ENCODE data around the gene MMP17.

MMP17 gene

DNA sequence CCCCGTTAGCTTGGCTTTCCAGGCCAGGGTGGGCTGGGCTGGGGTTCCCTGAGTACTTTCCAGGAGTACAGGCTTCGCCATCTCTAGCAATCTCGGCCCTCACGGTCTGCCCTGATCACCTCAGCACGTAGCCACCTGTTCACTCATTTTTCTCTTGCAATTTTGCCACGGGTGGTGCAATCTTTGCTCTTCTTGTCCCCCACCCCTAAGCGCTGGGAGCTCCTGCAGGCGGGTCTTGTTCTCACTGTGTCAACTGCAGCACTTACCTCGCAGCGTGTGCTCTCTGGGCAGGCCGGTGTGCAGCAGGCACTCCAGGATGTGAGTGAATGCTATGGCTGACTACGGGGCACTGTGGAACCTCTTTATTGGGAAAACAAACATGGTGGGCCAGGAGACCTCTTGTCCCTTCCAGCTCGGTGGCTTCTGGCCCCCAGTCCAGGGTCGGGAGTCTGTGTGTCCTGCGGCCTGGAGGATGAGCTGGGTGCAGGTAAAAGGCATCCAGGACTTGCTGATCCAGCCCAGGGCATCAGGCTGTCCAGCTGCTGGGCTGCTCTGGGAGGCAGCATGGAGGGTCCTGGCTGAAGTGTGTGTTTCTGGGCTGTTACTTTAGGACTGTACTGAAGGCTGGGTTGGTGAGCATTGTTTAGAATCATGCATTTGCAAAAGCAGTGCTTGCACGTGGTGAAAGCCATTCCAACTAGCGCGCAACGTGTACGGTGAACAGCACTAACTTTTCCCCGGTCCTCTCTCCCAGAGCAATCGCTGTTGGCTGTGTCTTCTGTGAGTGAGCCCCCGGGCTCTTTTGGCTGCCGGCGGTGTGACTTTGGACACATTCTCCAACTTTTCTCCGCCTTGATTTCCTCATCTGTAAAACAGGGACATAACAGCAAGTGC is 64.8 kb downstream of the MMP17 start:
- Histone ChIP-seq H3K9me2 (replicated peaks; ENCODE audit: control insufficient read depth, low read length) (no peaks in the 10 kb centered on the region), H3K79me2 (ENCODE audit: control insufficient read depth, low read length) (no peaks in the 10 kb centered on the region), H3K27ac (ENCODE audit: low read depth, low read length) (no peak overlapping the region), H4K20me1 (ENCODE audit: control insufficient read depth, insufficient read depth, low read depth, low read length) (peaks cover 8% of the 10 kb centered on the region; the same call in 1 of the 2 replicates), H3K36me3 (ENCODE audit: control insufficient read depth, low read length) (no peaks in the 10 kb centered on the region), H3F3A (ENCODE audit: control insufficient read depth, insufficient read depth) (no peaks in the 10 kb centered on the region), H3K4me2 (ENCODE audit: low read length) (no peak overlapping the region), H3K4me1 (ENCODE audit: control insufficient read depth, low read length) (peaks cover 12% of the 10 kb centered on the region), H3K27me3 (ENCODE audit: control insufficient read depth, low read length) (peaks cover 28% of the 10 kb centered on the region), H3K9me3 (ENCODE audit: control insufficient read depth, insufficient read depth, low read length) (no peaks in the 10 kb centered on the region), H3K4me3 (ENCODE audit: low read length) (no peak overlapping the region)
- TF ChIP-seq EZH2phosphoT487 (IDR thresholded peaks at IDR 0.05; ENCODE audit: borderline replicate concordance, low read length): no peak
- TF ChIP-seq, protein P1, sequence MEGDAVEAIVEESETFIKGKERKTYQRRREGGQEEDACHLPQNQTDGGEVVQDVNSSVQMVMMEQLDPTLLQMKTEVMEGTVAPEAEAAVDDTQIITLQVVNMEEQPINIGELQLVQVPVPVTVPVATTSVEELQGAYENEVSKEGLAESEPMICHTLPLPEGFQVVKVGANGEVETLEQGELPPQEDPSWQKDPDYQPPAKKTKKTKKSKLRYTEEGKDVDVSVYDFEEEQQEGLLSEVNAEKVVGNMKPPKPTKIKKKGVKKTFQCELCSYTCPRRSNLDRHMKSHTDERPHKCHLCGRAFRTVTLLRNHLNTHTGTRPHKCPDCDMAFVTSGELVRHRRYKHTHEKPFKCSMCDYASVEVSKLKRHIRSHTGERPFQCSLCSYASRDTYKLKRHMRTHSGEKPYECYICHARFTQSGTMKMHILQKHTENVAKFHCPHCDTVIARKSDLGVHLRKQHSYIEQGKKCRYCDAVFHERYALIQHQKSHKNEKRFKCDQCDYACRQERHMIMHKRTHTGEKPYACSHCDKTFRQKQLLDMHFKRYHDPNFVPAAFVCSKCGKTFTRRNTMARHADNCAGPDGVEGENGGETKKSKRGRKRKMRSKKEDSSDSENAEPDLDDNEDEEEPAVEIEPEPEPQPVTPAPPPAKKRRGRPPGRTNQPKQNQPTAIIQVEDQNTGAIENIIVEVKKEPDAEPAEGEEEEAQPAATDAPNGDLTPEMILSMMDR (IDR thresholded peaks at IDR 0.05; ENCODE audit: low read depth, low read length, poor library complexity, severe bottlenecking): no peak

DNA sequence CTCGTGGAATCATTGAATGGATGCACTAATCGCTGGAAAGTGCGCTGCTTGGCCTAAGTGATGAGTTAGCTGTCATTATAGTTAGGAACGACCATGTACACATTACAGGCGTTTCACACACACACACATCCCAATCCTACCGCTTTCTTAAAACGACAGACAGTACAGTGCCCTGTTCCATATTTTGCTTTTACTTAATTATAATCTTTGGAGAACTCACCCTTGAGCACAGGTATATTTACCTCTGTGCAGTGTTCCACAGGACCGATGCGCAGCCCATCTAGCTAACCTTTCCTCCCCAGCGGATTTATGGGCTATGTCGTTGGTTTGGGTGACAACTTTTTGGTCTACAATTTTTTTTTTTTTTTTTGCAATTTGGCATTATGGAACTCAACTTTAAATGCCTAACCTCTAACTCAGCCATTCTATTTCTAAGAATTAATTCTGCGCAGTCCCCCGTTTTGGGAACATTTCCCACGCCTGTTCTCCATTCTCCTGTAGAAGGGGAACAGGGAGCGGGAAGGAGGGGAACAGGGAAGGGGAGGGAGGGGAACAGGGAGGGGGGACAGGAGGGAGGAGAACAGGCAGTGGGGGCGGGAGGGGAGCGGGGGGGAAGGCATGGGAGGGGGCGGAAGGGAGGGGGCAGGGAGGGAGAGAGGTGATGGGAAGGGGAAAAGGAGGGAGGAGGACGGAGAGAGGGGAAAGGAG is 65.6 kb downstream of the MMP17 start:
- H3K27ac ChIP-seq (ENCODE audit: low read depth, low read length): no peak overlapping the region

DNA sequence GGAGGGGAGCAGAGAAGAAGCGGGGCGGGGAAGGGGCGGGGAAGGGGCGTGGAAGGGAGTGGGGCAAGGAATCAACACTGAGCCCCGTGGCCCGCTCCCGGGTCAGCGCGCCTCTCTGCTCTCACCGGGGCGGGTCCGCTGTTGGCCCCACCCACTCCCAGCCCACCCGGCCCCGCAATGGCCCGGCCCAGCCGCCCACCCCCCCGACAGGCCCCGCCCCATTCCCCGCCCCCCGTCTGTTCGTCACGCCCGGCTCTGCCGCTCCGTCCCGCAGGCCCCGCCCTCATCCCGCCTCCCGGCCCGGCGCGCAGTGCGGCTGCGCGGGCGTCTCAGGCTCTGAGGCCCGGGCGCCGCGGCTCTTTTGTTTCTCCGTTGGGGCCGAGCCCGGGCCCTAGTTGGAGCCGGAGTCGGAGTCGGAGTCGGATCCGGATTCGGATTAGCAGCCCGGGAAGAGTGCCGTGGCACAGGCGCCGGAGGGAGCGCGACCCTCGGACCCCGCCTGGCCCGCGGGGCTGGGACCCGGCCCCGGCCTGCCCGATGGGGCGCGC is 66.2 kb downstream of the MMP17 start, which contains the start of gene ULK1:
Gene ULK1, plus strand, starts transcription at position 310 of the 548 bp plus-strand sequence. CDS start 380 bp downstream, outside the sequence.
- TF ChIP-seq, protein P1 (IDR thresholded peaks at IDR 0.05; ENCODE audit: low read depth, low read length, poor library complexity, severe bottlenecking): no peak
- TF ChIP-seq EZH2phosphoT487 (IDR thresholded peaks at IDR 0.05; ENCODE audit: borderline replicate concordance, low read length): no peak
- Histone ChIP-seq H3K27ac (ENCODE audit: low read depth, low read length) (no peak within 1 kb of the TSS), H3K9me2 (replicated peaks; ENCODE audit: control insufficient read depth, low read length) (no peaks in the 10 kb centered on the region), H3K9me3 (ENCODE audit: control insufficient read depth, insufficient read depth, low read length) (no peaks in the 10 kb centered on the region), H3K4me2 (ENCODE audit: low read length) (peak within 1 kb of the TSS; percentile 65), H3K36me3 (ENCODE audit: control insufficient read depth, low read length) (no peaks in the 10 kb centered on the region), H3K4me1 (ENCODE audit: control insufficient read depth, low read length) (peaks cover 12% of the 10 kb centered on the region), H3F3A (ENCODE audit: control insufficient read depth, insufficient read depth) (no peaks in the 10 kb centered on the region), H3K4me3 (ENCODE audit: low read length) (peak within 1 kb of the TSS; percentile 70), H3K27me3 (ENCODE audit: control insufficient read depth, low read length) (peaks cover 22% of the 10 kb centered on the region), H3K79me2 (ENCODE audit: control insufficient read depth, low read length) (no peaks in the 10 kb centered on the region), H4K20me1 (ENCODE audit: control insufficient read depth, insufficient read depth, low read depth, low read length) (peaks cover 8% of the 10 kb centered on the region; the same call in 1 of the 2 replicates)

More for the DNA sequence above, 65.6 kb downstream of the MMP17 start:
- no peaks in the 10 kb centered on the region for H3K9me2 ChIP-seq (replicated peaks; ENCODE audit: control insufficient read depth, low read length)
- H4K20me1 ChIP-seq (ENCODE audit: control insufficient read depth, insufficient read depth, low read depth, low read length): peaks cover 8% of the 10 kb centered on the region; the same call in 1 of the 2 replicates
- no peak for TF ChIP-seq EZH2phosphoT487 (IDR thresholded peaks at IDR 0.05; ENCODE audit: borderline replicate concordance, low read length)
- H3K4me1 ChIP-seq (ENCODE audit: control insufficient read depth, low read length): peaks cover 12% of the 10 kb centered on the region
- H3K9me3 ChIP-seq (ENCODE audit: control insufficient read depth, insufficient read depth, low read length): no peaks in the 10 kb centered on the region
- H3K27me3 ChIP-seq (ENCODE audit: control insufficient read depth, low read length): peaks cover 29% of the 10 kb centered on the region
- no peaks in the 10 kb centered on the region for H3F3A ChIP-seq (ENCODE audit: control insufficient read depth, insufficient read depth)
- no peak overlapping the region for H3K4me2 ChIP-seq (ENCODE audit: low read length)
- no peaks in the 10 kb centered on the region for H3K36me3 ChIP-seq (ENCODE audit: control insufficient read depth, low read length)
- H3K79me2 ChIP-seq (ENCODE audit: control insufficient read depth, low read length): no peaks in the 10 kb centered on the region
- H3K4me3 ChIP-seq (ENCODE audit: low read length): no peak overlapping the region
